ENCODE data around the gene TBX15. TPM values are rescaled to one million over a fixed set of nuclear protein-coding genes. Genes with fewer than 3 reads are reported as not detected.
"Not testable (repeated sequence)": the region's sequence is repeated elsewhere in the genome, so short reads cannot be mapped to it uniquely, and the experiment has no call there.

TBX15 gene
- total and polyA plus RNA-seq, 11 donors = 0.19 to 1.8 (median 0.63) TPM

DNA sequence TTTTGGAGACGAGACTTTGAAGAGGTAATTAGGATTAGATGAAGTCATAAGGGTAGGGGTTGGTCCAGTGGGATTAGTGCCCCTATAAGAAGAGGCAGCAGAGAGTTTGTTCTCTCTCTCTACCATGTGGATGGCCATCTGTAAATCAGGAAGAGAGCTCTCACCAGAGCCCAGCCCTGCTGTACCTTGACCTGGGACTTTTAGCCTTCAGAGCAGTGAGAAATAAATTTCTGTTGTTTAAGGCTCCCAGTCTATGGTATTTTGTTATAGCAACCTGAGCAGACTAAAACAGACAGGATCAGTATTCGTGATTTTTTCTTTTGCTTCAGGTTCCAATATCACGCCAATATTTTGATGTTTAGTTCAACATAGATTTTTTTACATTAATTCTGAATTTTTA is 30.0 kb downstream of the TBX15 start:
- no peak overlapping the region for H3K4me3 ChIP-seq
- DNase-seq = no peak
- no peak for ATAC-seq
- no peaks in the 10 kb centered on the region for H3K36me3 ChIP-seq
- H3K27ac ChIP-seq = no peak overlapping the region
- no peaks in the 10 kb centered on the region for H3K4me1 ChIP-seq
- TF ChIP-seq POLR2A (IDR thresholded peaks at IDR 0.05) = no peak
- TF ChIP-seq, protein P1, sequence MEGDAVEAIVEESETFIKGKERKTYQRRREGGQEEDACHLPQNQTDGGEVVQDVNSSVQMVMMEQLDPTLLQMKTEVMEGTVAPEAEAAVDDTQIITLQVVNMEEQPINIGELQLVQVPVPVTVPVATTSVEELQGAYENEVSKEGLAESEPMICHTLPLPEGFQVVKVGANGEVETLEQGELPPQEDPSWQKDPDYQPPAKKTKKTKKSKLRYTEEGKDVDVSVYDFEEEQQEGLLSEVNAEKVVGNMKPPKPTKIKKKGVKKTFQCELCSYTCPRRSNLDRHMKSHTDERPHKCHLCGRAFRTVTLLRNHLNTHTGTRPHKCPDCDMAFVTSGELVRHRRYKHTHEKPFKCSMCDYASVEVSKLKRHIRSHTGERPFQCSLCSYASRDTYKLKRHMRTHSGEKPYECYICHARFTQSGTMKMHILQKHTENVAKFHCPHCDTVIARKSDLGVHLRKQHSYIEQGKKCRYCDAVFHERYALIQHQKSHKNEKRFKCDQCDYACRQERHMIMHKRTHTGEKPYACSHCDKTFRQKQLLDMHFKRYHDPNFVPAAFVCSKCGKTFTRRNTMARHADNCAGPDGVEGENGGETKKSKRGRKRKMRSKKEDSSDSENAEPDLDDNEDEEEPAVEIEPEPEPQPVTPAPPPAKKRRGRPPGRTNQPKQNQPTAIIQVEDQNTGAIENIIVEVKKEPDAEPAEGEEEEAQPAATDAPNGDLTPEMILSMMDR (IDR thresholded peaks at IDR 0.05) = no peak
- H3K27me3 ChIP-seq = peaks cover 0 to 9% (median 0%) of the 10 kb centered on the region in 9 donors
- H3K9me3 ChIP-seq = no peaks in the 10 kb centered on the region
- intact Hi-C loops (cut with DNase I) = no loop called here
- WGBS, 4 donors = 51 to 84% (median 69%) methylated on average over 3 of the region's 3 CpGs

DNA sequence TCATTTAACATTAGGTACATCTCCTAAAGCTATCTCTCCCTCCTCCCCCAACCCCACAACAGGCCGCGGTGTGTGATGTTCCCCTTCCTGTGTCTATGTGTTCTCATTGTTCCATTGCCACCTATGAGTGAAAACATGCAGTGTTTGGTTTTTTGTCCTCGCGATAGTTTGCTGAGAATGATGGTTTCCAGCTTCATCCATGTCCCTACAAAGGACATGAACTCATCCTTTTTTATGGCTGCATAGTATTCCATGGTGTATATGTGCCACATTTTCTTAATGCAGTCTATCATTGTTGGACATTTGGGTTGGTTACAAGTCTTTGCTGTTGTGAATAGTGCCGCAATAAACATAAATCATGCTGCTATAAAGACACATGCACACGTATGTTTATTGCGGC is 30.6 kb downstream of the TBX15 start:
- H3K9me3 ChIP-seq; H3K4me1 ChIP-seq; DNase-seq; intact Hi-C loops (cut with DNase I); H3K27me3 ChIP-seq; H3K4me3 ChIP-seq; H3K27ac ChIP-seq; H3K36me3 ChIP-seq; ATAC-seq: not testable (repeated sequence)
- 94 to 98% (median 95%) methylated on average over 7 of the region's 7 CpGs for WGBS, 4 donors

DNA sequence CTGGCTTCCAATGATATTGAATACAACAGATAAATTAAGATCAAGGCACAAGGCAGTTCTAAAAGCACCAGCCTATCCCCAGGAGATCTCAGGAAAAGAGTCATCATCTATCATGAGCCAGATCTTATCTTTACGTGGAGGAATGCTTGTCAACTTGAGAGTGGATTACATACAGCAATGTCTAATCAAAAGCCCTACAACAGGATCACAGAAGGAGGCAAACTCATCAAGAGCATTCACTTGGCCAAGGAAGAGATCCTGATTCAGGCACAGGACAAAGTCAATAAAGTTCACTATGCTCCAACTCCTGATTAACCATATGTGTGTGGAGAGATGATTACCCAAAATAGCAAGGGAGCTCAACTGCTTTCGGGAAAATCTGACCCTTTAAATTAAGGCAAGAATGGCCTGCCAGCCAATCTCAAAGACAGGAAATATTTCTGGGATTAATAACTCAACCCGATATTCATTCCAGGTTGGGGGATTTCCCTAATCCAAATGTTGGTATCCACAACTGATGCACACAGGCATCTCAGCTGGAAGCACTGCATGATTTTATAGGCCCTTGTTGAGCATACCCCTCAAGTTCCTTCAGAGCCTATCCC is 33.7 kb downstream of the TBX15 start:
- no peak for ATAC-seq
- 64 to 69% (median 66%) methylated on average over 3 of the region's 3 CpGs for whole genome bisulfite sequencing, 4 donors
- intact Hi-C loops (cut with DNase I) = no loop called here

DNA sequence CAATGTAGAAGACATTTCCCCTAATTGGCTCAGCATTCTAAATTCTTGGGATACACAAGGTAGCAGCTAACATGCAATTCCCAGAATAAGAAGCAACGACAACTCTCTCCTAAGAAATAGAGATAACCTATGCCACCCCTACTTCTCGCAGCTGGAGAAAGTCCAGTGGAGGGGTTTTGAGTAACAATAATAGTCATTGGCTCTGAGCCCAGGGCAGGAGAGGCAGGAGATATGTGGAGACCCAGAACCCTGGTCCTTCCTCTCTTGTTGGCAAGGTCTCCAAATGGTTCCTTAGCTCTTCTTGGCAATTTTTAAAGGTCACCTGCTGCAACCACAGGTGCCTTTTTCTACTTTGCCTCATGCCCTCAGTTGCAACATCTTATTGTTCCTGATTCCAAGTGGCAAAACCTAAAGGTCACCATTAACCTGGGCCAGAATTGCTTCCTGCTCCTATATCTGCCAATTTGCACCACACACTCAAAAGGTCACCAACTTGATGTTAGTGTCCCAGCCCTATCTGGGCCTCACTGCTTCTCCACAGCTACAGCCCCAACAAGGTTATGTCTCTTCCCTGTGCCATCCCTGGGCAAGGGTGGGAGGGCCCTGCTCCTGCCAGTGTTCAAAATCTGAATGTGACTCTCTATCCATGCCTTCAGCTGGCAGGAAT is 36.7 kb downstream of the TBX15 start:
- no peaks in the 10 kb centered on the region for H3K9me3 ChIP-seq
- no peaks in the 10 kb centered on the region for H3K36me3 ChIP-seq
- no peak overlapping the region for H3K4me3 ChIP-seq
- H3K27ac ChIP-seq = no peak overlapping the region
- ATAC-seq = no peak
- intact Hi-C loops (cut with DNase I) = no loop called here
- WGBS, 4 donors = 37 to 60% (median 39%) methylated on average over 2 of the region's 2 CpGs
- peaks cover 0 to 4% (median 0%) of the 10 kb centered on the region in 12 donors for H3K4me1 ChIP-seq
- DNase-seq = no peak
- no peaks in the 10 kb centered on the region for H3K27me3 ChIP-seq
- TF ChIP-seq, protein P1 (IDR thresholded peaks at IDR 0.05) = no peak
- TF ChIP-seq POLR2A (IDR thresholded peaks at IDR 0.05) = no peak

More for the DNA sequence above, 33.7 kb downstream of the TBX15 start:
- no peaks in the 10 kb centered on the region for H3K36me3 ChIP-seq
- no peaks in the 10 kb centered on the region for H3K9me3 ChIP-seq
- H3K4me1 ChIP-seq = no peaks in the 10 kb centered on the region
- H3K27me3 ChIP-seq = no peaks in the 10 kb centered on the region
- DNase-seq = no peak
- H3K4me3 ChIP-seq = no peak overlapping the region
- no peak for TF ChIP-seq POLR2A (IDR thresholded peaks at IDR 0.05)
- TF ChIP-seq, protein P1 (IDR thresholded peaks at IDR 0.05) = no peak
- no peak overlapping the region for H3K27ac ChIP-seq
